SK-N-SH (cell line): Measurements from ENCODE around the gene AUTS2. TPM values are rescaled to one million over a fixed set of nuclear protein-coding genes. Genes with fewer than 3 reads are reported as not detected.

Source experiments
- CTCF ChIA-PET: fragments of 300-600, 350-600 bp; formaldehyde crosslinking; extraction: SDS; loops from one replicate; lab custom pipeline; 2021; lab: Yijun Ruan, JAX
- POLR2A ChIA-PET: fragments of 350-600 bp; sonication (Branson Sonifier 250); formaldehyde crosslinking; extraction: SDS; loops from one replicate; lab custom pipeline; 2020; ENCODE audit warnings: antibody characterized with exemption, inconsistent platforms; lab: Yijun Ruan, JAX
- DNase-seq: peaks from one replicate; pipeline ENCODE4 v3.0.0; 2012
- H2AFZ ChIP-seq: fragments of 200-600 bp; sonication (generic); 2 replicates; pipeline ENCODE4 v1.8.1; 2016; ENCODE audit warnings: antibody characterized with exemption, mild to moderate bottlenecking, low read depth
- H3F3A ChIP-seq: fragments of 200-600 bp; sonication (generic); replicated peaks from 2 replicates; pipeline ENCODE3; 2016; ENCODE audit warnings: antibody characterized with exemption, mild to moderate bottlenecking; ENCODE audit not compliant: insufficient read depth
- H3K27ac ChIP-seq, 2 experiments: fragments of 200-500 bp in 1 of 2; fragments of 200-600 bp in 1 of 2; sonication (Bioruptor generic) in 1 of 2; sonication (generic), shearing (Covaris generic) in 1 of 2; 2 replicates each; pipeline versions ENCODE4 v1.5.1 to v1.6.1; 2014 to 2016; ENCODE audit warnings: low read depth in 2 of 2, inconsistent platforms in 1 of 2, low read length in 1 of 2, mild to moderate bottlenecking in 1 of 2, mixed read lengths in 1 of 2
- H3K27me3 ChIP-seq: fragments of 200-600 bp; sonication (generic), shearing (Covaris generic); 2 replicates; pipeline ENCODE4 v1.6.1; 2016; ENCODE audit warnings: mixed run types; ENCODE audit not compliant: insufficient read depth
- H3K36me3 ChIP-seq, 2 experiments: fragments of 200-500 bp in 1 of 2; fragments of 200-600 bp in 1 of 2; sonication (Bioruptor generic) in 1 of 2; sonication (generic) in 1 of 2; replicated peaks in 1 of 2; 2 replicates each; pipeline versions ENCODE3 to v1.5.1; 2014 to 2016; ENCODE audit warnings: low read length in 1 of 2, mild to moderate bottlenecking in 1 of 2; ENCODE audit not compliant: insufficient read depth in 2 of 2, control insufficient read depth in 1 of 2
- H3K4me1 ChIP-seq, 2 experiments: fragments of 200-500 bp in 1 of 2; fragments of 200-600 bp in 1 of 2; sonication (Bioruptor generic) in 1 of 2; sonication (generic), shearing (Covaris generic) in 1 of 2; 2 replicates each; pipeline versions ENCODE4 v1.5.1 to v1.6.1; 2014 to 2016; ENCODE audit warnings: low read depth in 1 of 2, low read length in 1 of 2, mixed run types in 1 of 2; ENCODE audit not compliant: insufficient read depth in 2 of 2, control insufficient read depth in 1 of 2
- H3K4me2 ChIP-seq: fragments of 200-600 bp; sonication (generic), shearing (Covaris generic); 2 replicates; pipeline ENCODE4 v1.6.1; 2017; ENCODE audit warnings: mixed run types
- H3K4me3 ChIP-seq, 2 experiments: fragments of 200-500 bp in 1 of 2; fragments of 200-600 bp in 1 of 2; sonication (Bioruptor generic) in 1 of 2; sonication (generic), shearing (Covaris generic) in 1 of 2; 2 replicates each; pipeline versions ENCODE4 v1.5.1 to v1.8.1; 2014 to 2016; ENCODE audit warnings: low read depth in 2 of 2, inconsistent platforms in 1 of 2, low read length in 1 of 2, mild to moderate bottlenecking in 1 of 2, mixed read lengths in 1 of 2, moderate library complexity in 1 of 2
- H3K79me2 ChIP-seq: fragments of 200-600 bp; sonication (generic); 2 replicates; pipeline ENCODE4 v1.8.1; 2017; ENCODE audit warnings: mild to moderate bottlenecking; ENCODE audit not compliant: insufficient read depth
- H3K9ac ChIP-seq: fragments of 200-600 bp; sonication (generic); 2 replicates; pipeline ENCODE4 v1.6.1; 2017; ENCODE audit warnings: mixed run types
- H3K9me2 ChIP-seq: fragments of 200-600 bp; sonication (generic); 2 replicates; pipeline ENCODE4 v1.6.1; 2017; ENCODE audit warnings: mixed run types
- H3K9me3 ChIP-seq: fragments of 200-600 bp; sonication (generic); 2 replicates; pipeline ENCODE4 v1.6.1; 2017; ENCODE audit warnings: mixed run types, mild to moderate bottlenecking, moderate library complexity
- H4K20me1 ChIP-seq: fragments of 200-600 bp; sonication (generic); 2 replicates; pipeline ENCODE4 v1.6.1; 2017; ENCODE audit warnings: mild to moderate bottlenecking, mixed run types; ENCODE audit not compliant: insufficient read depth
- ELF1 ChIP-seq: IDR thresholded peaks from 2 replicates; pipeline ENCODE4 v1.4.0; 2012
- EP300 ChIP-seq, 2 experiments: IDR thresholded peaks; 2 replicates each; pipeline versions ENCODE4 v1.4.0 to v1.6.1; 2012; ENCODE audit warnings: borderline replicate concordance in 1 of 2, low read depth in 1 of 2, low read length in 1 of 2
- EZH2phosphoT487 ChIP-seq: fragments of 200-600 bp; sonication (generic); IDR thresholded peaks from 2 replicates; pipeline ENCODE4 v1.6.1; 2017; ENCODE audit warnings: low read depth, mixed run types, mild to moderate bottlenecking, antibody characterized with exemption, moderate library complexity, borderline replicate concordance
- FOXM1 ChIP-seq: IDR thresholded peaks from 2 replicates; pipeline ENCODE4 v1.4.0; 2012; ENCODE audit warnings: low read depth, mild to moderate bottlenecking
- GATA2 ChIP-seq: sonication (generic); formaldehyde crosslinking; IDR thresholded peaks from 2 replicates; pipeline ENCODE4 v1.5.0; 2020; ENCODE audit warnings: mild to moderate bottlenecking, missing genetic modification reagents
- MXI1 ChIP-seq: IDR thresholded peaks from 2 replicates; pipeline ENCODE4 v1.6.1; 2012; ENCODE audit warnings: mild to moderate bottlenecking, low read depth, low read length, improper control_type of control experiment
- NFIC ChIP-seq: IDR thresholded peaks from 2 replicates; pipeline ENCODE4 v1.4.0; 2012; ENCODE audit warnings: borderline replicate concordance
- RCOR1 ChIP-seq: fragments of 150-350 bp; IDR thresholded peaks from 2 replicates; pipeline ENCODE4 v1.6.1; 2017; ENCODE audit warnings: antibody characterized with exemption, low read length
- RXRA ChIP-seq: IDR thresholded peaks from 2 replicates; pipeline ENCODE4 v1.4.0; 2012; ENCODE audit warnings: low read depth, mild to moderate bottlenecking, borderline replicate concordance
- SMC3 ChIP-seq: IDR thresholded peaks from 2 replicates; pipeline ENCODE4 v1.6.1; 2012; ENCODE audit warnings: low read depth, low read length, improper control_type of control experiment
- TCF12 ChIP-seq: IDR thresholded peaks from 2 replicates; pipeline ENCODE4 v1.4.0; 2012
- TEAD4 ChIP-seq: IDR thresholded peaks from 2 replicates; pipeline ENCODE4 v1.4.0; 2012; ENCODE audit warnings: mild to moderate bottlenecking, borderline replicate concordance; ENCODE audit not compliant: insufficient read depth
- YY1 ChIP-seq: IDR thresholded peaks from 2 replicates; pipeline ENCODE4 v1.4.0; 2012; ENCODE audit warnings: low read depth, mild to moderate bottlenecking
- WGBS: methylation state at CpG from one replicate; pipeline ENCODE4 v1.1.6; 2017; ENCODE audit warnings: low lambda C conversion rate; 5-methylcytosine and 5-hydroxymethylcytosine counted together
- polyA plus RNA-seq, 3 experiments: library from polyadenylated mRNA; depleted of rRNA; stranded (reverse); fragments of >200 nt; gene quantifications; 2 replicates each; pipeline ENCODE4 v1.2.3, GENCODE V29; 2012
- TF ChIP-seq, protein P1 (sequence below): IDR thresholded peaks from 2 replicates; pipeline ENCODE4 v1.4.0; 2012; ENCODE audit warnings: low read depth
- TF ChIP-seq, protein P2 (sequence below): IDR thresholded peaks from 2 replicates; pipeline ENCODE4; 2012
- TF ChIP-seq, protein P3 (sequence below): fragments of 150-350 bp; IDR thresholded peaks from 2 replicates; pipeline ENCODE4 v1.6.1; 2017; ENCODE audit warnings: antibody characterized with exemption, low read length, low read depth, borderline replicate concordance
- TF ChIP-seq, protein P4 (sequence below): fragments of 200-600 bp; sonication (generic); IDR thresholded peaks from 2 replicates; pipeline ENCODE4 v1.6.1; 2017; ENCODE audit warnings: antibody characterized with exemption, mild to moderate bottlenecking, moderate library complexity

The AUTS2 gene
- polyA plus RNA-seq, 1 of the 3 experiments (the other 2 are of a cell fraction): 15.6 TPM

DNA sequence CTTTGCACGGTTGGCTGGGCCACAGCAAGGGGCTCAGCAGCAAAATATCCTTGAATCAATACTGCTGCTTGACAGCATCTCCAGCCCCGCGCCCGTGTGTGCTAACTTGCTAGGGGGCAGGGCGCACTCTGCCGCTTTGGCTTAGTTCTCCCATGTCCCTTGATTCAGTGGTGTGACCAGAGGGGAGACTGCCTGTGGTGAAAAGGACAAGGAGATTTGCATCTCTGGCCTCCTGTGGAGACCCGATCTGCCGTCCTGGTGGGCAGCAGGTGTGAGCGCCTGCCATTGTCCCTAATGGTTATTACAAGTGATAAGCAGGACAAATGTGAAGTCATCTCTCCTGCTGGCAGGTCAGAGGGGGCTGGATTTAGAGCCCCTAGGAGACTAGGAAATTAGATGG lies 1033.4 kb downstream of the AUTS2 start:
- DNase-seq: no peak
- Histone ChIP-seq H3K27me3 (no peaks in the 10 kb centered on the region), H3K4me1 (peaks cover 0 to 9% of the 10 kb centered on the region in 2 experiments; a peak in 2 of 4 replicates), H3K9me2 (no peaks in the 10 kb centered on the region), H3K79me2 (no peaks in the 10 kb centered on the region), H3K36me3 (no peaks in the 10 kb centered on the region), H3K9ac (no peak overlapping the region), H3K4me3 (no peak overlapping the region), H3K27ac (no peak overlapping the region), H2AFZ (no peak overlapping the region), H4K20me1 (no peaks in the 10 kb centered on the region), H3F3A (no peaks in the 10 kb centered on the region), H3K9me3 (no peaks in the 10 kb centered on the region), H3K4me2 (no peak overlapping the region)
- ChIA-PET CTCF (no interaction called here), POLR2A (no interaction called here)
- TF ChIP-seq TEAD4: no peak
- no peak for TF ChIP-seq EZH2phosphoT487
- TF ChIP-seq FOXM1: no peak
- TF ChIP-seq, protein P1, sequence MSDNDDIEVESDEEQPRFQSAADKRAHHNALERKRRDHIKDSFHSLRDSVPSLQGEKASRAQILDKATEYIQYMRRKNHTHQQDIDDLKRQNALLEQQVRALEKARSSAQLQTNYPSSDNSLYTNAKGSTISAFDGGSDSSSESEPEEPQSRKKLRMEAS: no peak
- TF ChIP-seq NFIC: no peak
- TF ChIP-seq RCOR1: no peak
- TF ChIP-seq ELF1: no peak
- no peak for TF ChIP-seq YY1
- TF ChIP-seq EP300 (IDR thresholded peaks at IDR 0.05; ENCODE audit: borderline replicate concordance in 1 of 2, low read depth in 1 of 2, low read length in 1 of 2): no peak
- TF ChIP-seq TCF12: no peak
- no peak for TF ChIP-seq GATA2 (CRISPR knock-in tag)
- TF ChIP-seq, protein P2, sequence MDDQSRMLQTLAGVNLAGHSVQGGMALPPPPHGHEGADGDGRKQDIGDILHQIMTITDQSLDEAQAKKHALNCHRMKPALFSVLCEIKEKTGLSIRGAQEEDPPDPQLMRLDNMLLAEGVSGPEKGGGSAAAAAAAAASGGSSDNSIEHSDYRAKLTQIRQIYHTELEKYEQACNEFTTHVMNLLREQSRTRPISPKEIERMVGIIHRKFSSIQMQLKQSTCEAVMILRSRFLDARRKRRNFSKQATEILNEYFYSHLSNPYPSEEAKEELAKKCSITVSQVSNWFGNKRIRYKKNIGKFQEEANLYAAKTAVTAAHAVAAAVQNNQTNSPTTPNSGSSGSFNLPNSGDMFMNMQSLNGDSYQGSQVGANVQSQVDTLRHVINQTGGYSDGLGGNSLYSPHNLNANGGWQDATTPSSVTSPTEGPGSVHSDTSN: no peak
- TF ChIP-seq, protein P3, sequence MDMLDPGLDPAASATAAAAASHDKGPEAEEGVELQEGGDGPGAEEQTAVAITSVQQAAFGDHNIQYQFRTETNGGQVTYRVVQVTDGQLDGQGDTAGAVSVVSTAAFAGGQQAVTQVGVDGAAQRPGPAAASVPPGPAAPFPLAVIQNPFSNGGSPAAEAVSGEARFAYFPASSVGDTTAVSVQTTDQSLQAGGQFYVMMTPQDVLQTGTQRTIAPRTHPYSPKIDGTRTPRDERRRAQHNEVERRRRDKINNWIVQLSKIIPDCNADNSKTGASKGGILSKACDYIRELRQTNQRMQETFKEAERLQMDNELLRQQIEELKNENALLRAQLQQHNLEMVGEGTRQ: no peak
- TF ChIP-seq MXI1: no peak
- TF ChIP-seq SMC3: no peak
- TF ChIP-seq, protein P4, sequence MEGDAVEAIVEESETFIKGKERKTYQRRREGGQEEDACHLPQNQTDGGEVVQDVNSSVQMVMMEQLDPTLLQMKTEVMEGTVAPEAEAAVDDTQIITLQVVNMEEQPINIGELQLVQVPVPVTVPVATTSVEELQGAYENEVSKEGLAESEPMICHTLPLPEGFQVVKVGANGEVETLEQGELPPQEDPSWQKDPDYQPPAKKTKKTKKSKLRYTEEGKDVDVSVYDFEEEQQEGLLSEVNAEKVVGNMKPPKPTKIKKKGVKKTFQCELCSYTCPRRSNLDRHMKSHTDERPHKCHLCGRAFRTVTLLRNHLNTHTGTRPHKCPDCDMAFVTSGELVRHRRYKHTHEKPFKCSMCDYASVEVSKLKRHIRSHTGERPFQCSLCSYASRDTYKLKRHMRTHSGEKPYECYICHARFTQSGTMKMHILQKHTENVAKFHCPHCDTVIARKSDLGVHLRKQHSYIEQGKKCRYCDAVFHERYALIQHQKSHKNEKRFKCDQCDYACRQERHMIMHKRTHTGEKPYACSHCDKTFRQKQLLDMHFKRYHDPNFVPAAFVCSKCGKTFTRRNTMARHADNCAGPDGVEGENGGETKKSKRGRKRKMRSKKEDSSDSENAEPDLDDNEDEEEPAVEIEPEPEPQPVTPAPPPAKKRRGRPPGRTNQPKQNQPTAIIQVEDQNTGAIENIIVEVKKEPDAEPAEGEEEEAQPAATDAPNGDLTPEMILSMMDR: no peak
- no peak for TF ChIP-seq RXRA
- WGBS: 93% methylated on average over 9 of the region's 9 CpGs
